HG03064 (cell line): ENCODE measurements around the gene PDCD11.
"Not testable (repeated sequence)": the region's sequence is repeated elsewhere in the genome, so short reads cannot be mapped to it uniquely, and the experiment has no call there.

Experiments used
- ATAC-seq: cut with Tn5 transposase; IDR thresholded peaks from one replicate; pipeline ENCODE4 v1.9.1; 2021; ENCODE audit warnings: low read depth; ENCODE audit not compliant: unreplicated experiment

Gene PDCD11

DNA sequence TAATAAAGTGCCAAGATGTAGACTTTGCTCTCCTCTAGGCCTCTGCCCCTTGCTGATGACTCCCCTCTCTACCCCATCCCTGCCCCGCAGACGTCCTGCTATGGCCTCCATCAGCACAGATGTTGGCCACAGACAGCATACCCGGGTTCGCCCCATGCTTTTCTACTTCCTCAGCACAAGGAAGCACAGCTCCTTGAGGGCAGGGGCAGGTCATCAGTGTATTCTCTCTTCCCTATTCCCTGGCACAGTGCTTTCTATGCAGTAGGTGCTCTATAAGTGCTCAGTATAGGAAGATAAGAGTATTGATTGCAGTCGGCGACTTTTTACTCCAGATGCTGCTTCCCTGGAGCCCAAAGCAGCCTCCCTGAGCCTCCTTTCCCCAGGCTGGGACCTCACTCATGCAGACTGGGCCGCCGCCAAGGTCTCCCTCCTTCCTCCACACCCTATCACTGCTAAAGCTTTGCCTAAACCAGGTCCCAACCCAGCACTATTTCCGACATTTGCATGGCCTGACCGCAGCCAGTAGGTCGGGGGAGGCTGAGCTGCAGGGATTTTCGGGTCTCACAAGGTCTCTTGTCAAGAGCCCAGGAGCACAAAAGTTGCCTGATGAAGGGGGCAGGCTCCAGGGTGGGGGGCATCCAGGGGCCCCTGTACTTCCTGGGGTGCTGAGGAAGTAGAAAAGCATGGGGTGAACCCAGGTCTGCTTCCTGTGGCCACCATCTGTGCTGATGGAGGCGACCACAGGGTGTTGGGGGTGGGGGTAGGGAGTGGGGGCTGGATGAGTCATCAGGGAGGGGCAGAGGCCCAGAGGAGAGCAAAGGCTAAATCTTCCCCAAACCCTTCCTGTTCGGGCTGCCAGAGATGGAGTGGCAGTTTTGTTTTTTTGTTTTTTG, 74.6 kb downstream of the PDCD11 start:
- peak; percentile 61 for ATAC-seq

DNA sequence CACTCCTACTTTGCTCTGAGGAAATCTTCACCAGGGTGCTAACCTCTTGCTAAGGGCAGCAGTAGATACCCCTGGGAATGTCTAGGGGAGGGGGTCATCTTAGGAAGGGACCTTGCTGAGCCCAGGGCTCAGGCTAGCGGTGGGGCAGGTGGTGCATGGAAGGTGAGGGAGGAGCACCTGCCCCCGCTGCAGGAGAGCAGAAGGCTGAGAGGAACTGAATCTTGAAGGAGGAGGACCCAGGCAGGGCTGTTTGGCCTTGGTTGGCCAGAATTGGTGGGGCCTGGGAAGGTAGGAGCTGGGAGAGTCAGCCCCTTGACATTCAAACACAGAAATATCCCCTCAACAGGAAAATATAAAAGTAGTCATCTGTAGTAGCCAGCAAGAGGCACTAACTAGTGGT, 75.6 kb downstream of the PDCD11 start:
- no peak for ATAC-seq

DNA sequence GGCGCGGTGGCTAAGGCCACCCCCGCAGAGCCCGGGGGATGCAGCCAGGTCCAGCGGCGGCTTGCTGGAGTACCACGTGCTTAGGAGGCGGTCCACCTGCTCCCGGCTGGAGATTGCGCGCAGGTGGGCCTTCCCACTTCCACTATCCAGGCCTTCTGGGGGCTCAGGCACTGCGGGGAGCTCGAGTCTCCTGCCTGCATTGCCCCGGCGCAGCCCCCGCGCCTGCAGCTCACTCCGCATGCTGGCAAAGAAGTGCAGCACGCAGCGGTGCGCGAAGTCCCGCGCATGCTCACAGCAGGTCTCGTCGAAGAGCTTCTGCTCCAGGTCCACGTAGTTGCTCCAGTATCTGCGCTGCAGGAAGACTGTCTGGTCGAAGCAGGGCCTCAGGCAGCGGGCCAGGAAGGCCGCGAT, 76.8 kb downstream of the PDCD11 start:
- ATAC-seq, result no peak

DNA sequence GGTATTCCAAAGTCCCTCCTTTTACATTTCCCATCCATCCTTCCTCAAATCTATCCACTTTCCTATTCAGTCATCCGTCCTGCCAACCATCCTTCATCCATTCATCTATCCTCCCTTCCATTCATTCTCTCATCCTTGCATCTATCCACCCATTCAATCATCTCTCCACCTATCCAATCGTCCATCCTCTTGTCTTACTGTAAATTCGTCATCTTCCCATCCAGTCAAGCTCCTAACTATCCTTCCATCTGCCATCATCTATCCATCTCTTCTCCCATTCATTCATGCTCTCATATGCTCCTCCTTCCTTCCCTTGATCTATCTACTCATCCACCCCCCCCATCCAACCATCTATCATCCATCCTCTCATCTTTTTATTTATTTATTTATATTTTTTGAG, 77.7 kb downstream of the PDCD11 start:
- no peak for ATAC-seq

DNA sequence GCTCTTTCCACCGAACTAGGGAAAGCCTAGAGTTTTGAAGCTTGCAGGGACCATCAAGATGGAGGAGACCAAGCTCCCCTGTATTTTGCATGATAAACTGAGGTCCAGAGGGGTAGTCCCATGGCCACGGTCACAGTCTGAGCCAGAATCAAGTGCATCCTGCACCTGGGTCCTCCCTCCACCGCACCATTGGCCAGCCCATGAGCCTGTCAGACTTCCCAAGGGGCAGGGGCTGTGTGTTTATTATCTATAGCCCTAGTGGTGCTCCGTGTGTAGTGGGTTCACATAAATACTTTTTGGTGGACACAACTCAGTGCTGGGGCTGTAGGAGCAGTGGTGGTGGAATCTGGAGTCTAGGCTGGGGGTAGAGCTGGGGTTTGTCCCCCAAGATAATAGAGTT, 79.0 kb downstream of the PDCD11 start:
- ATAC-seq, result no peak

DNA sequence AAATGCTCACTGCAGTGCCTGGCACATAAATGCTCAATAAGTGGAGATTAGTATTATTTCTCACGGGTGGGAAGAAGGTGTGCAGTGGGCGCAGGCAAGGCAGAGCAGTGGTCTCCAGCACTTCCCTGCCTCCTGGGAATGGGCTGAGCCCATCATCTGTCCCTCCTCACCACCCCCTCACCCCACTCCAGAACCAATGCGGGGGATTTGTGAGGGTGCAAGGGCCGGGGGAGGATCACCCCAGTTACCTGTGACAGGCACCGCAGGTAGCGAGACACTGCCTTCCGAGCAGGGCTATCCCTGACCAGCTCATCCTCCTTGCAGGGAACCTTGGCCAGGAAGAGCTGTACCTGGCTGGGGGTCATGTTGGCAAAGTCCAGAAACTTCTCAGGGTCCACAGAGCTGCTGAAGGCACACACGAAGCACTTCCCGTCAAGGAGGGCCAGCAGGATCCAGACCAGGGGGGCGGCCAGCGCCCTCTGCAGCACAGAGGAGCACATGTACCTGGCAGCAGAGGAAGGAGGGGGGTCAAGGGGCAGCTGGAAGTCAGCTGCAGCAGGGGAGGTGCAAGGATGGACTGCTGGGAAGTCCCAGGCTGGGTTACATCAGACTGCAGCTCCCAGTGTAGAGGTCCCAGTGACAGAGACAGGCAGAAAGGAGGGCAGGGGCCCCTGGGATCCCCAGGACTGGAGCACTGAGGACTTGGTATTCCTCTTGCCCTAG, 79.8 kb downstream of the PDCD11 start:
- ATAC-seq, result no peak

DNA sequence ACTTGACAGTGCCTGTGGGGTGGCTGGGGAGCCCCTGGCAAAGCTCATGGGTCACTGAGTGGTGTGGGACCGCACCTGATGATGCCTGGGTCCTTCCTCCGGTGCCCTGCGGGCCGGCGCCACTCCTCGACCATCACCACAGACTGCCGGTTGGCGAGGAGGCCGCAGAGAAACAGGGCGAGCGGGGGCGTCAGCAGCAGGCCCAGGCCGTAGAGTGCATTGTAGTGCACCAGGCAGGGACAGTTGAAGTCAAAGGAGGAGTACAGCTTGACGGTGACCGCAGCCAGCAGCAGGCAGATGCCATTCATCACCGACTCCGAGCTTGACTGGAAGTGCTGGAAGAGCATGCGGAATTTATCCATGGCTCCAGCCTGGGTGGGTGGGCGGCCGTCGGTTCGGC, 82.2 kb downstream of the PDCD11 start:
- ATAC-seq, result no peak

DNA sequence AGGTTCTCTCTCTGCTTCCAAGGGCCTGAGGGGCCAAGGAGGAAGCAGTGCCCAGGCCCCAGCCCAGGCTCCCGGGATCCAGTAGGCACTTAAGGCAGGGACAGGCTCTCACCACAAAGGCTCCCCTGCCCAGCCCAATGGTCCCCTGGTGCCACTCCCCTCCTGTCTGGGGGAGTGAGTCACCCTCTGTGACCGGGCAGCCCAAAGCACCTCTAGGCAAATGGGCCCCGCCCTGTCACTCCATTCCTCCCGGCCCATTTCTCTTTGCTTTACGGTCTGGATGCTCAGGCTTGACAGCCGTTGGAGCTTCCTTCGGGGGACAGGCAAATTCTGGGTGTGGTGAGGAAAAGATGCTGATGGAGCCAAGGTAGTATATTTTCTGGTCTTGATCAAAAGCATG, 82.7 kb downstream of the PDCD11 start, which contains the start of gene CALHM3:
Gene CALHM3, minus strand, starts transcription at position 106 of the 400 bp plus-strand sequence. CDS start 208 bp downstream, outside the sequence.
- no peak for ATAC-seq

DNA sequence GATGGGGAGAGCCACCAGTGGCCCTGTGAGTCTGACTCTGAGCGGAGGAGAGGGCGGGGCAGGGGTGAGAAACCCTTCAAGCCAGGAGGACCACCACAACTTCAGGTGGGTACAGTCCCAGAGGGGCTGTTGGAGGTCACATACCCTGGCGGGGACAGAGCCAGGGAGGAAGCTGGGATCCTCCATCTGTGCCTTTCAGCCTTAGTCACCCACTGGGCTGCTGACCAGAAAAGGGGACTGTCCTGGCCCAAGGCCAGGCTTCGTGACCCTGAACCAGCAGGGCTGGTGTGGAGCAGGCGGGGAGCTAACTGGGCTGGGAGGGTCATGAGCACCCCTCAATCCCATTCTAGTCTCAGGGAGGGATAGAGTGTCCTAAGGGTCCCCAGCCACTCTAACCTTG, 84.1 kb downstream of the PDCD11 start:
- no peak for ATAC-seq

DNA sequence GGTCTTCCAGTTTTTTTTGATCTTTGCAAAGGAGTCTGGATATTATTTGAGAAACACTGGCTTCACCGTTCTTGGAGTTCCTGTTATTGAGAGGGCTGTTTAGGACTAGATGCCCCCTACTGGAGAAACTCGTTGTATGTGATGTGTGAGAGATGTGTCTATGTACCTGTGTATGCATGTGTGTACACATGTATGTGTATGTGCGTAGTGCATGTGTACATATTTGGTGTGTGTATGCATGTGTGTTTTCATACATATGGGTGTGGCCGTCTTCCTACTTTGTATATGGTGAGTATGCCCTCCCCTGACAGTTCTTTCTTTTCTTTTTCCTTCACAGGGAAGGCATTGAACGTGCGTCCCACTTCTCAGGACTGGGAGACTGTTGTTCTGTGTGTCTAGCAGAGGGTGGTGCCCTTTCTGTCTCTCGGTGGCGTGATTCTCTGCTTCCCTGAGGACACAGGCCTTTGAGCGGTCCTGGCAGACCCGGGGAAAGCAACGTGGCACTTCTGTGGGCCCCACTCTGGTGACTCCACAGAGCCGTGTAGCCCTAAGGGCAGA, 85.6 kb downstream of the PDCD11 start:
- no peak for ATAC-seq

DNA sequence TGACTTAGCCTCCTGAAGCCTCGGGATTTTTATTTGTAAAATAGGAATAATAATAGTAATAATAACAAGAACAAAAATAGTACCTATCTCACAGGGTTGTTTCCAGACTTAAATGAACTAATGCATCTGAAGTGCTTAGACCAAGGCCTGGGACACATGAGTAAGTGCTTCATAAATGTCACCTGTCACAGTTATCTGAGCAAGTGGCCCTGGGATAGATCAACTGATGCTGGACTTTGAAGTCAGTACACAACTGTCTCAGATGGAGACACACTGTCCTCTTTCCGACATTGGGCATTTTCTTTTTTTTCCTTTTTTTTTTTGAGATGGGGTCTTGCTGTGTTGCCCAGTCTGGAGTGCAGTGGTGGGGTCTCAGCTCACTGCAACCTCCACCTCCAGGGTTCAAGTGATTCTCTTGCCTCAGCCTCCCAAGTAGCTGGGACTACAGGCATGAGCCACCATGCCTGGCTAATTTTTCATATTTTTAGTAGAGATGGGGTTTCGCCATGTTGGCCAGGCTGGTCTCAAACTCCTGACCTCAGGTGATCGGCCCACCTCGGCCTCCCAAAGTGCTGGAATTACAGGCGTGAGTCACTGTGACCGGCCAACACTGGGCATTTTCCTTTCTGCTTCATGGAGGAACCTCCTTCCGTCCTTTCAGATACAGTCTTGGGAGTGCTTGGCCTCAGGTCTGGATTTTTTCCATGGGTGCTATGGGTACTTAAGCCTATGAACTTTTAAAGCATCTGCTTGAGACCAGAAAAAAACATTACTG, 90.4 kb downstream of the PDCD11 start:
- not testable (repeated sequence) for ATAC-seq

DNA sequence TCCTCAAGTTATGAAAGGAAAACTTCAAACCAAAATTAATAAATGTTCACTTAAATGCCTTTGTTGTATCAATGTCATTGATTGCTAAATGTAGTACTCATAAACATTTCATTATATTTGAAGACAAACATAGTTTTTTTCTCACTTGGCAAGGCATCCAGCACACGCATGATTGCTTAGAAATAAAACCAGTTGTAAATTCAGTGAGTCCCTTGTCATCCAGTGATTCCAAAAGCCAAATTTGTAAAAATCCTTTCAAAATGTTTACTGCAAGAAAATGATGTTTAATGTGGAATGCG, 90.9 kb downstream of the PDCD11 start:
- ATAC-seq, result no peak

DNA sequence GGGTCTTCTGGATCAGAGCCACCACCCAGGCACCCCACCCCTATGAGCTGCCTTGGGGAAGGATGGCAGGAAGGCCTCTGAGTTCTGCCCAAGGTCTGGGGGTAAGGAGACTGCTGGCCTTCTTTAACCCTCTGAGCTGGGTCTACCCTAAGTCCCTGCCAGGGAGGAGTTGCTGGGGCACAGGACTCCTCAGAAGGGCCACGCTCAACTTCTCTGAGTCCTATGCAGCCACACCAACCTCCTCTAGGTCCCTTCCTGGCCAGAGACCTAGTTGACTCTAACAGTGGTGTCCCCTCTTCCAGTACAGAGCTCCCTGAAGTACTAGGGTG, 94.5 kb downstream of the PDCD11 start:
- no peak for ATAC-seq

DNA sequence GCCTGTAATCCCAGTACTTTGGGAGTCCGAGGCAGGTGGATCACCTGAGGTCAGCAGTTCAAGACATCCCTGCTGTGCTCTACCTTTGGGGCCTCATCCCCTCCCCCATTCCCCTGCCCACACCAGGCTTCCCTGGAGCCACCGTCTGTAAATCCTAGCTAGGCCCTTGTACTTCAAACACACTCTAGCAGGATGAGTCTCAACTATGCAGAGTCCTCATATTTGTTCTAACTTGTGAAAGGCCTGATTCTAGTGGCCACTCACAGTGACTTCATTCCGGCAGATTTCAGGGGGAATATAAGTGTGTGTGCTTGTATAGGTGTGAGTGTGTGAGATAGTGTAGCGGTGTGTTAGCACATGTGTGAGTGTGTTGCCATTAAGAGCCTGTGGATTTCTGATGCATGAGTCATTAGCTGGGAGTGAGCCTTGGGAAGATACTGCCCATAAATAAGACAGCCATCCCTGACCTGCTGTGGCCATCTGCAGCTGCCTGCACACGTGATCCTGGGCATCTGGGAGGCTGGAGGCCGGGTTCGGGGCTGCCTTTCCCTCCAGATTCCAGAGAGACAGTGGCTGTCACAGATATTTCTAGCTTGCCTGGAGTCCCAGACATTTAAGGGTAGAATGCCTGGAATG, 95.4 kb downstream of the PDCD11 start:
- no peak for ATAC-seq

DNA sequence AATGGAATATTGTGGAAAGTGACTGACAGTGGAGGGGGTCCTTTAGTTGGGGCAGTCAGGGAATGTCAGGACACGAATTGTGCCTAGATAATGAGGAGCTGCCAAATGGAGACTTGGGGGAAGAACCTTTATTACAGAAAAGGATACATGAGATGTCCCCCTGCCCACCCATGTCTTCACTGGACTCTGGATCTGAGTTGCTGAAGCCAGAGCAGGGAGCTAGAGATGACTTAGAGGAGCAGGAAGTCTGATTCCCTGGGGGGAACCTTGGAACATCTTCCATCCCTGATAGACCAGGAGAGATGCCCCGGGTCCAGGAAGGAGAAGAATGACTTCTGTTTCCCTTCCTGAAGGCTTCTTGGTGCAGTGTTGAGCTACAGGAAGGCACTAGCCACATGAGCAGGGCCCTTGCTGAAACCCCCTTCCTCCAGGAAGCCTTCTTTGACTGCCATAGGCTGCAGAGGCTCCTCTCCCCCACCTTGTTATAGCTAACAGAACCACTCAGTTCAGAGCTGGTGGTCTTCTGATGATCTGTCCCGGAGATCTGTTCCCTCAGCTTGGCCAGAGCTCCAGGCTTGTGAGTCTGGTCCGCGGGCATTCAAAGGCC, 96.3 kb downstream of the PDCD11 start:
- no peak for ATAC-seq

DNA sequence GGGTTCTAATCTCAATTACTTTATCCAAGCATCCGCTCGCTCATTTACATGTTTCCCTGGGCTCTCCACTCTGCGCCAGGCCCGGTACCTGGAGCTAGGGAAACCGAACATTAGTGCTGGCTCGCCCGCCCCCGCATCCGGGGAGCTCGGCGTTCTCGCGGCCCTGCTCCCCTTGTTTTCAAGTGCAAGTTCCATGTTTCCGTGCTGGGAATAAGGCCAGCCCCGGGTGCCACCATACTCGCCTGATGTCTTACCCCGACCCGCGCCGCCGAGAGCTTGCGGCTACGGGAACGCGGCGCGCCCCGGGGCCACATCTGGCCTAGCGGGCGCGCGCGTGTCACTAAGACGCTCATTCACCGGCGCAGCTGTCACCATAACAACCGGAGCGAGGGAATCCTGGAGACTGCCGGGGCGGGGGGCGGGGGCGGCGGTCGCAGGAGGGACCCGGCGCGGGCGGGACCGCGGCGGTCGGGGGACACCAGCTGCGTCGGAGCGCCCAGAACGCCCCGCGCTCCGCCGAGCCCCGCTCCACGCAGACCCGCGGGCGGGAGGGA, 97.0 kb downstream of the PDCD11 start, which contains the start of gene NEURL1:
Gene NEURL1, plus strand, starts transcription at position 344 of the 554 bp plus-strand sequence. CDS start 683 bp downstream, outside the sequence.
- no peak for ATAC-seq

DNA sequence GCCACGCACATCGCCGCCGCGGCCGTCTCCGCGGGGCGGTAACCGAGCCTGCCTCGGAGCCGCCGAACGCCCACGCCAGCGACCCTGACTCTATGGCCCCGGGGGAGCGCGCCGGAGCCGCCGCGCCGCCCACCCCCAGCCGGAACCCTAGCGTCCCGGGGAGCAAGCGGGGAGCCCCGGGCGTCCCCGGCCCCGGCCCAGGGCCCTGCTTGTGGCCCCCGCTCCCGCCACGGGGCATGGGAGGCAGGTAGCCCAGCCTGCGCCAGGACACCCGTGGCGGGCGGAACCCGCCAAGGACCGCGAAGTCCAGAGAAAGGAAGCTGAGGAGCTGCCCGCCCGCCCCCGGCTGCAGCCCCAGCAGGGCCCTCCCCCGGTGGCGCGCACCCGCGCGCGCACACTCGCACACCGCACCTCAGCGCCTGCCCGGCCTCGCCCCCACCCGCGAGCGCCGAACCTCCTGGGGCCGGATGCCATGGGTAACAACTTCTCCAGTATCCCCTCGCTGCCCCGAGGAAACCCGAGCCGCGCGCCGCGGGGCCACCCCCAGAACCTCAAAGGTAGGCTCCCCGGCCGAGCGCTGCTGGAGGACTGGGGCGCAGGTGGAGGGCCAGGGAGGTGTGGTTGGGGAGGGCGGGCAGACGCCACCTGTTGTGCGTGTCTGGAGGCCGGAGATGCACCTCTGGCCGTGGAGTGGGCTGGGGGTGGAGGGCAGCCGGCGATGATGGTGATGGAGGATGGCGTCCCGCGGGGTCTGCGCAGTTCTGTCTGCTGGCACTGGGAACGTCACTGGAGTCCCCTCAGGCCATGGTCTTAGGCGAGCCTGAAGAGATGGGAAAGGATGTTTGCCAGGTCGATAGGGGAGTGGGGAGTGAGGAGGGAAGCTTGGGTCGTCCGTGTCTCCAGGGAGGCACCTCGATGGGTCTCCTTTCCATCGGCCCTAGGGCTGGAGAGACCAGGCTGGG, 97.8 kb downstream of the PDCD11 start:
- no peak for ATAC-seq

DNA sequence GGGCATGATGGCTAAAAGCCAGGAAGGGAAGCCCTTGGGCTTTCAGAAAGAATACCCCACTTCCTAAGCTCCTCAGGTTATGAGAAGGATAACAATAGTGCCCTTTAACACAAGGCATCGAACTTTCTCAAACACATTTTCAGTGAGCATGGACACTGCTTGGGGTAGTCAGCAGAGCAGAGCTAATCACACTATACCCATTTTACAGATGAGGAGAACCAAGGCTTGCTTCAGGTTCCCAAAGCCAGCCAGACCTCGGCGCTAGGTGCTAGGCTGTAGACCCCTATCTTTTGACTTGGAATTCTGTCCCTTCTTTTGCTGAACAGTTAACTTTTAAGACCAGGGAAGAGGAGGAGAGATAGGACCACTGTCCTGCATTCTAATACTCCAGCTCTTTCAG, 98.9 kb downstream of the PDCD11 start:
- ATAC-seq, result no peak
